Liver (tissue), 9 donors: Measurements from ENCODE around the gene KLHDC7A. TPM values are rescaled to one million over a fixed set of nuclear protein-coding genes. Genes with fewer than 3 reads are reported as not detected.

ENCODE experiments used
- DNase-seq: peaks from one replicate; pipeline ENCODE4 v3.0.0-alpha.2; 2017; ENCODE audit warnings: low spot score
- H3K27ac ChIP-seq, 2 donors: one replicate each; pipeline ENCODE4 v1.7.0; 2013; ENCODE audit warnings: inconsistent platforms in 2 of 2, low read length in 2 of 2, control low read depth in 1 of 2, low read depth in 1 of 2, mild to moderate bottlenecking in 1 of 2
- H3K27me3 ChIP-seq, 4 donors: one replicate each; pipeline versions ENCODE4 v1.6.1 to v1.7.0; 2013; ENCODE audit warnings: low read length in 3 of 4, inconsistent platforms in 1 of 4, mild to moderate bottlenecking in 1 of 4, moderate library complexity in 1 of 4; ENCODE audit not compliant: control insufficient read depth in 4 of 4, insufficient read depth in 4 of 4
- H3K36me3 ChIP-seq, 4 donors: one replicate each; pipeline versions ENCODE4 v1.6.1 to v1.7.0; 2013; ENCODE audit warnings: low read length in 3 of 4, mild to moderate bottlenecking in 3 of 4, low read depth in 1 of 4, moderate library complexity in 1 of 4; ENCODE audit not compliant: control insufficient read depth in 4 of 4, insufficient read depth in 3 of 4
- H3K4me1 ChIP-seq, 4 donors: one replicate each; pipeline versions ENCODE4 v1.6.1 to v1.7.0; 2013; ENCODE audit warnings: low read length in 3 of 4, mild to moderate bottlenecking in 3 of 4, moderate library complexity in 1 of 4; ENCODE audit not compliant: control insufficient read depth in 4 of 4, insufficient read depth in 4 of 4
- H3K4me3 ChIP-seq, 3 donors: one replicate each; pipeline versions ENCODE4 v1.6.1 to v1.7.0; 2013; ENCODE audit warnings: low read length in 3 of 3, control low read depth in 1 of 3, low read depth in 1 of 3, mild to moderate bottlenecking in 1 of 3
- H3K9ac ChIP-seq, 2 donors: one replicate each; pipeline ENCODE4 v1.7.0; 2013; ENCODE audit warnings: low read length in 2 of 2, mild to moderate bottlenecking in 2 of 2, moderate library complexity in 2 of 2, control low read depth in 1 of 2, low read depth in 1 of 2
- H3K9me3 ChIP-seq, 4 donors: one replicate each; pipeline versions ENCODE4 v1.6.1 to v1.7.0; 2013; ENCODE audit warnings: low read length in 3 of 4; ENCODE audit not compliant: control insufficient read depth in 4 of 4
- EGR1 ChIP-seq, 2 donors: IDR thresholded peaks; 2 replicates each; pipeline ENCODE4 v1.6.1; 2016 to 2018; ENCODE audit warnings: antibody characterized with exemption in 2 of 2, low read depth in 2 of 2
- FOXA2 ChIP-seq: IDR thresholded peaks from 2 replicates; pipeline ENCODE4 v1.6.1; 2016; ENCODE audit warnings: antibody characterized with exemption
- GABPA ChIP-seq, 2 donors: IDR thresholded peaks in 1 of 2; conservative IDR thresholded peaks in 1 of 2; 2 replicates each; pipeline ENCODE4 v1.6.1; 2016; ENCODE audit warnings: antibody characterized with exemption in 2 of 2, mild to moderate bottlenecking in 1 of 2, moderate library complexity in 1 of 2
- HNF4A ChIP-seq, 2 donors: conservative IDR thresholded peaks; 2 replicates each; pipeline ENCODE4 v1.6.1; 2016; ENCODE audit warnings: antibody characterized with exemption in 2 of 2, mild to moderate bottlenecking in 2 of 2
- JUND ChIP-seq, 2 donors: IDR thresholded peaks; 2 replicates each; pipeline ENCODE4 v1.6.1; 2016; ENCODE audit warnings: antibody characterized with exemption in 2 of 2
- MAX ChIP-seq: IDR thresholded peaks from 2 replicates; pipeline ENCODE4 v1.6.1; 2016; ENCODE audit warnings: antibody characterized with exemption
- RAD21 ChIP-seq, 2 donors: IDR thresholded peaks; 2 replicates each; pipeline ENCODE4 v1.6.1; 2016; ENCODE audit warnings: antibody characterized with exemption in 2 of 2, mild to moderate bottlenecking in 2 of 2
- REST ChIP-seq: IDR thresholded peaks from 2 replicates; pipeline ENCODE4 v1.6.1; 2016; ENCODE audit warnings: antibody characterized with exemption, mild to moderate bottlenecking
- RXRA ChIP-seq, 2 donors: IDR thresholded peaks; 2 replicates each; pipeline ENCODE4 v1.6.1; 2017 to 2018; ENCODE audit warnings: antibody characterized with exemption in 2 of 2, mild to moderate bottlenecking in 1 of 2
- SP1 ChIP-seq: IDR thresholded peaks from 2 replicates; pipeline ENCODE4 v1.6.1; 2018; ENCODE audit warnings: antibody characterized with exemption, mild to moderate bottlenecking
- ZBTB33 ChIP-seq: IDR thresholded peaks from 2 replicates; pipeline ENCODE4 v1.6.1; 2016; ENCODE audit warnings: antibody characterized with exemption
- WGBS: extraction: QIAGEN DNeasy Blood & Tissue Kit; methylation state at CpG from one replicate; pipeline ENCODE4 v1.1.7; 2013; 5-methylcytosine and 5-hydroxymethylcytosine counted together
- polyA plus RNA-seq, 2 donors: library from polyadenylated mRNA; stranded (reverse) in 1 of 2; unstranded in 1 of 2; fragments of 200-250 nt in 1 of 2; fragments of >200 nt in 1 of 2; fragmentation: Nextera tagmentation in 1 of 2; extraction: Ambion mirVana in 1 of 2; gene quantifications; one replicate each; pipeline versions ENCODE4 v1.2.1 to v1.2.3, GENCODE V29; 2013 to 2015
- total RNA-seq, 2 donors: library from RNA; depleted of rRNA; stranded (reverse); fragments of >200 nt; gene quantifications; one replicate each; pipeline ENCODE4 v1.2.3, GENCODE V29; 2014
- donor health status: healthy.
- donor health status: healthy.
- donor health status: healthy.
- donor health status: healthy.
- donor health status: healthy.

Gene KLHDC7A
- total and polyA plus RNA-seq, 4 donors: 1.3 to 6.6 (median 2.3) TPM

- Histone ChIP-seq H3K9me3 (peaks cover 0 to 7% (median 3%) of the 10 kb centered on the region in 4 donors), H3K36me3 (no peaks in the 10 kb centered on the region), H3K9ac (no peak overlapping the region), H3K27me3 (no peaks in the 10 kb centered on the region), H3K4me3 (no peak overlapping the region), H3K27ac (no peak overlapping the region), H3K4me1 (no peaks in the 10 kb centered on the region)
- WGBS: 79% methylated on average over 3 of the region's 3 CpGs
- DNase-seq: no peak
- no peak for TF ChIP-seq GABPA (IDR thresholded peaks at IDR 0.05 in 1 of 2, conservative IDR thresholded peaks at IDR 0.05 in 1 of 2)
- no peak for TF ChIP-seq EGR1 (IDR thresholded peaks at IDR 0.05; ENCODE audit: low read depth in 2 of 2)
- no peak for TF ChIP-seq MAX
- no peak for TF ChIP-seq RXRA (IDR thresholded peaks at IDR 0.05)
- TF ChIP-seq JUND (IDR thresholded peaks at IDR 0.05): no peak
Observed at GRCh38 chr1:18434041-18434440, 46.7 kb upstream of the KLHDC7A start.

GRCh38 chr1:18440385-18441226 lies 40.1 kb upstream of the KLHDC7A start:
- no peak for DNase-seq
- 59% methylated on average over 5 of the region's 5 CpGs for WGBS
- no peaks in the 10 kb centered on the region for H3K27me3 ChIP-seq
- no peaks in the 10 kb centered on the region for H3K4me1 ChIP-seq
- no peak for TF ChIP-seq SP1
- TF ChIP-seq ZBTB33: no peak
- no peak for TF ChIP-seq EGR1 (IDR thresholded peaks at IDR 0.05; ENCODE audit: low read depth in 2 of 2)
- TF ChIP-seq JUND (IDR thresholded peaks at IDR 0.05): no peak
- no peak for TF ChIP-seq FOXA2
- TF ChIP-seq RAD21 (IDR thresholded peaks at IDR 0.05): no peak
- TF ChIP-seq HNF4A (conservative IDR thresholded peaks at IDR 0.05): no peak
- no peak for TF ChIP-seq REST
- H3K9me3 ChIP-seq: peaks cover 0 to 3% (median under 1%) of the 10 kb centered on the region in 4 donors
- no peak overlapping the region for H3K27ac ChIP-seq
- H3K4me3 ChIP-seq: no peak overlapping the region
- no peaks in the 10 kb centered on the region for H3K36me3 ChIP-seq
- no peak overlapping the region for H3K9ac ChIP-seq
